HEK293T (cell line): Measurements from ENCODE around the gene BNIP3.

Experiments
- BHLHE40 ChIP-seq: fragments of 450-650 bp; IDR thresholded peaks from 2 replicates; pipeline ENCODE4 v1.6.1; 2016; ENCODE audit warnings: mild to moderate bottlenecking, moderate library complexity, borderline replicate concordance
- ELF4 ChIP-seq: fragments of 450-650 bp; IDR thresholded peaks from 2 replicates; pipeline ENCODE4 v1.6.1; 2017; ENCODE audit warnings: antibody characterized with exemption
- FOXA1 ChIP-seq: fragments of 450-650 bp; IDR thresholded peaks from 2 replicates; pipeline ENCODE4 v1.6.1; 2016; ENCODE audit warnings: mild to moderate bottlenecking
- FOXK2 ChIP-seq: fragments of 450-650 bp; IDR thresholded peaks from 2 replicates; pipeline ENCODE4 v1.6.1; 2016; ENCODE audit warnings: mild to moderate bottlenecking
- LEF1 ChIP-seq: fragments of 450-650 bp; IDR thresholded peaks from 2 replicates; pipeline ENCODE4 v1.6.1; 2017; ENCODE audit warnings: mild to moderate bottlenecking, borderline replicate concordance
- NFRKB ChIP-seq: fragments of 450-650 bp; IDR thresholded peaks from 2 replicates; pipeline ENCODE4 v1.6.1; 2016; ENCODE audit warnings: mild to moderate bottlenecking, moderate library complexity
- SP1 ChIP-seq: fragments of 450-650 bp; IDR thresholded peaks from 2 replicates; pipeline ENCODE4 v1.6.1; 2017
- SUZ12 ChIP-seq: fragments of 450-650 bp; IDR thresholded peaks from 2 replicates; pipeline ENCODE4 v1.6.1; 2016; ENCODE audit warnings: mild to moderate bottlenecking
- ZNF384 ChIP-seq: fragments of 450-650 bp; IDR thresholded peaks from 2 replicates; pipeline ENCODE4 v1.6.1; 2016

DNA sequence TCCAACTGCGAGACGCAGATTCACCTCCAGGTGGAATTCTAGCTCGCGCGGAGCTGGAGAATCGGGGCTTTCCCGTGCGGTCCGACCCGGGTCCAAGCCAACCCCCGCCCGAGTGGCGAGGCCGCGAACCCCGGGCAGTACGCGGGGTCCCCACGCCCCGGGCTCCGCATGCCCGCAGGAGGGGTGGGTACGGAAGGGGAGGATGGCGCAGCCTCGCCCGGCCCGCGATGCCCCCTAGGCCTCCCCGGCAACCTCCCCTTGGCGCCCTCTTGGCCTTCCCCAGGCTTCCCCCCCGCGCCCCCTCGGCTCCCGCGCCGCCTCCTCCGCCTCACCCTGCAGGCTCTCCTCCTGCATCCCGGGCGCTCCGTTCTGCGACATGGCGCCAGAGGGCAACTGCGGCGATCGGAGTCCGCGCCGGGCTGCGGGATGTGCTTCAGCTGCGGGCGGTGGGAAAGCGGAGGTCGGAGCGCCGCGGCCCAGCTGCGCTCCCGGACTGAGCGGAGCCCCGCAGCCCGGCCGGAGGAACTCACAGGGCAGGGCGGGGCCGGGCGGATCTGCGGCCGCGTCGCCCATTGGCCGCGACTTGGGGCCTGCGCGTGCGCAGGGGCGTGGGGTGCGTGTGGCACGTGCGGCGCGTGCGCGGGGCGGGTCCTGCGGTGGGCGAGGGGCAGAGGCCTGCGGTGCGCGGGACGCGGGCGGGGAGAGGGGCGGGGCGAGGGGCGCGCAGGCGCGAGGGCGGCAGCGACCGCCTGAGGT, at the start of gene BNIP3:
- TF ChIP-seq ELF4, result no peak
- no peak for TF ChIP-seq ZNF384
- 0 out of 2 replicates have a peak, but pooled peaks have one; percentile 26 for TF ChIP-seq LEF1
- TF ChIP-seq BHLHE40, result no peak
- TF ChIP-seq SP1, result no peak
- no peak for TF ChIP-seq FOXK2
- TF ChIP-seq FOXA1, result no peak
- TF ChIP-seq NFRKB, result no peak
- TF ChIP-seq SUZ12, result no peak
